GM21737 (cell line): ENCODE data around the gene NCBP2.

Experiments used
- ATAC-seq: cut with Tn5 transposase; IDR thresholded peaks from one replicate; pipeline ENCODE4 v1.9.1; 2021; ENCODE audit warnings: mild to moderate bottlenecking, moderate library complexity; ENCODE audit not compliant: unreplicated experiment

The NCBP2 gene

DNA sequence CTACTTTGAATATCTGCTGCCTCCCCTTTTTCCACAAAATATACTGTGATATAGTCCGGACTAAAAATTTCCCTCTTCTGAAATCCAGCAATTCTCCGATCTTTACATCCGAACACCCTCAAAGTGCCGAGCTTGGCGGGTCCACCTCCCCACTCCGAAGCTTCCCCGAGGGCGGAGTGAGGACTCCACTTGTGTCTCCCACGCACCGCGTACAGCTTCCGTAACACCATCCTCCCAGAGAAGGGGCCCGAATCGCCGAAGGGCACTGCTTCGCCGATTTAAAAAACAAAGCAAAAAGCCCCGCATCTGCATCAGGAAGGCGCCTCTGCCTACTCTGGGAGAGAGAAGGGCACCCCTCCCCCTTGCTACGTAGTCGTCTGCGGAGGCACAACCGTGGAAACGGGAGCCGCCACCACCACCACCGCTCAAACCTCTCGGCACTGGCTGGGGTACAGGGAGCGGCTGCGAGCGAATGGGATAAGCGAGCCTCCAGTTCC is 551 bp downstream of the NCBP2 start:
- peak; percentile 14 for ATAC-seq

DNA sequence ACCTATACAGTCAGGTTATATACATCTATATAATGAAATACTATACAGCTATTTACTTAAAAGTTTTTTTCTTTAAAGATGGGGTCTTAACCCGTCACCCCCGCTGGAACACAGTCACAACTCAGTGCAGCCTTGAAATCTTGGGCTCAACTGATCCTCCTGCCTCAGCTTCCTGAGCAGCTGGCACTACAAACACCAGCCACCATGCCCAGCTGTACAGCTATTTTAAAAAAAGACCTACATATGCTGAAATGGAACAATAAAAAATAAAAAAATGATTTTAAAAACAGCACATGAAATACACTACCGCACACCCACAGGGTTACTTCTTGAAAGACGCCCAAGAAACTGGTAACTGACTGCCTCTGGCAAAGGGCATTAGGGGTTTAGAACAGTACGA is 3.8 kb downstream of the NCBP2 start:
- ATAC-seq: no peak

DNA sequence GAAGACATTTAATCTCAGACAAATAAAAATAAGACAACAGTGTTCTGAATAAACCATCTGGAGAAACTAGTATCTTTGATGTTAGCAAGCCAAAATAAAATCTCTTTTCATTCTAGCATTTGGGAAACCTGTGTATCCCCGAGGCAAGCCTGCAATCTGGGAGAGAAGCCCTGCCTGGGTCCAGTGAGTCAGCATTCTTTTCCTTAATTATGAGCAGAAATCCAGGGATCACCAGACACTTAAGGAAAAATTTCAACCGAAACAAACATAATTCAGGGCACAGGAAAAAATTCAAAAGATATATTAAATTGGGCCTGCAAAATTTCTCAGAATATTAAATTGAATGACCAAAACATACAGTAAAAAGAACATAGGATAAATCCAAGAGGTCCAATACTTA is 4.2 kb downstream of the NCBP2 start:
- ATAC-seq: no peak

DNA sequence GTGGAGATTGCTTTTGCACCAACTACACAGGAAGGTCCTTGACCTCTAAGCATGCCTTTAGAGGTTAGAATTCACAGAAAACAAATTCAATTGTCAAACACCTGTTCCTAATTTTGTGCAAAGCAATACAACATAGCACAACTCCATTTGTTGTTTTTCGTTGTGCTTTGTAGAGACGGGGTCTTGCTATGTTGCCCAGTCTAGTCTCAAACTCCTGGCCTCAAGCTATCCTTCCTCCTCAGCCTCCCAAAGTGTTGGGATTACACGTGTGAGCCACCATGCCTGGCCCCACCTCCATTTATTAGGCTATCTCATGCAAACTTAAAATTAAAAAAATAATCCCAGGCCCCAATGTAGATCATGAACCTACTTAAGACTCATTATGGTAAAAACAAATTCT is 6.0 kb downstream of the NCBP2 start:
- no peak for ATAC-seq

DNA sequence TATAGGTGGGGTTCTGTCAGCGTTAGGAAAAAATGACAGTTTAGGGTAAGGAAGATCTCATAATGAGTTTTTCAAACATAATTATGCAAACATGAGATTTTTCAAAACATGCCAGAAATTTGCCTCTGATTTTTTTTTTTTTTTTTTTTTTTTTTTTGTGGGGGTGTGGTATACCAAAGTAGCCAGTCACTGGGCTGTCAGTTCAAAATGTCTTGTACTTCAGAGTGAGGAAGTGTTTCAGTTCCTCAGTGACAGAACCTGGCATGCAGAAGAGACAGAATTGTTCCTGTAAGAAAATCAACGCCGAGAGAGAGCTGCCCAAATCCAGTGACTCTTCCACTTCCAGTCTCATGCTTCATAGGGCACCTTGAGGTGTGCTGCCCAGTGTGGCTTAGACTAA is 9.7 kb downstream of the NCBP2 start:
- ATAC-seq: no peak

DNA sequence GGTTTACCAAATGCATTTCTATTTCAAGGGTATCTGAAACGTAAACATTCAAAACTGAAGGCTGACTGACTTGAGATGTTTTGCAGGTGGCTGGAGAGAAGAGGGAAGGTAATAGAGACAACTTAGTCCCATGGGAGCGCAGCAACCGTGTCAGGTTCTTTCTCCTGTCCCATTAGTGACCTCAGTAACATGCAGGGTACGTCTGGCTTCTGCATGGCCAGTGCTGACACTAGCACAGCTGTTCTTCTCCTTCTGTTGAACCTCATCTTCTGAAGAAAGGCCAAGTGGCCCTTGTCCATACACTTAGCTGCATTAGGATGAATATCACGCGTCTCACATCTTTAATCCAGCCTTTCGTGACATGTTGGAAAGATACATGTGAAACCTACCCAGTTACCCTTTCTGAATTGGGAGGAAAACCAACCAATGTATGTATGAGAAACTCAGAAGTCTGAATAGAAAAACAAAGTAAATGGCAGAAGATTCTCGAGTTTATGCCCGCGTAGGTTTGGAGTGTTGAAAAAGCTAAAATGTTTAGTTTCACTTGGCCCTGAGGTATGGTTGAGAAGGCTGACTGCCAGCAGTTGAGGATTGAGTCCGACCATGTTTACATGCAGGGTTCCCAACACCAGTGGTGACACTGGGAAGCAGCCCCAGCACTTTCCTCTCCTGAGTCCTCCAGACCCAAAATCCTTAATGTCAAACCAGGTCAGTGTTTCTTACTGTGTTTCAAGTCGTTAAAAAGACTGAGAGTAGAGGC is 10.3 kb downstream of the NCBP2 start:
- no peak for ATAC-seq

DNA sequence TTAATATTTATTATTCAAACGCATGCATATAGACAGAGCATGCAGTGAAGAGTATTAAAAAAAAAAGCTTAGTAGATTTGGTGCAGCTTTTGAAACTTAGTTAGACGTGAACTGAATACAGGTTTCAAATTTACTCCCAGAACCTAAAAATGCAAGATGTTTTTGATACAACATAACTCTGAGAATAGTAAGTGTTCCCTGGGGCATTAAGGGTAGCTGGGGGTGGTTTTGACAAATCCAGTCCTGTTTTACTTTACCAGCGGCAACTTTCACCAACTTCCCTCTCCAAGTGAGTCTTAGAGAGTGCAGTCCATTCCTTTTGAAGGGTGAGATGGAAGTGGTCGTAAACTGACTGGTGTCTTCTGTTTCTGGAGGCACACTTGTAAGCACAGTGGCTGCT is 11.2 kb downstream of the NCBP2 start:
- no peak for ATAC-seq

DNA sequence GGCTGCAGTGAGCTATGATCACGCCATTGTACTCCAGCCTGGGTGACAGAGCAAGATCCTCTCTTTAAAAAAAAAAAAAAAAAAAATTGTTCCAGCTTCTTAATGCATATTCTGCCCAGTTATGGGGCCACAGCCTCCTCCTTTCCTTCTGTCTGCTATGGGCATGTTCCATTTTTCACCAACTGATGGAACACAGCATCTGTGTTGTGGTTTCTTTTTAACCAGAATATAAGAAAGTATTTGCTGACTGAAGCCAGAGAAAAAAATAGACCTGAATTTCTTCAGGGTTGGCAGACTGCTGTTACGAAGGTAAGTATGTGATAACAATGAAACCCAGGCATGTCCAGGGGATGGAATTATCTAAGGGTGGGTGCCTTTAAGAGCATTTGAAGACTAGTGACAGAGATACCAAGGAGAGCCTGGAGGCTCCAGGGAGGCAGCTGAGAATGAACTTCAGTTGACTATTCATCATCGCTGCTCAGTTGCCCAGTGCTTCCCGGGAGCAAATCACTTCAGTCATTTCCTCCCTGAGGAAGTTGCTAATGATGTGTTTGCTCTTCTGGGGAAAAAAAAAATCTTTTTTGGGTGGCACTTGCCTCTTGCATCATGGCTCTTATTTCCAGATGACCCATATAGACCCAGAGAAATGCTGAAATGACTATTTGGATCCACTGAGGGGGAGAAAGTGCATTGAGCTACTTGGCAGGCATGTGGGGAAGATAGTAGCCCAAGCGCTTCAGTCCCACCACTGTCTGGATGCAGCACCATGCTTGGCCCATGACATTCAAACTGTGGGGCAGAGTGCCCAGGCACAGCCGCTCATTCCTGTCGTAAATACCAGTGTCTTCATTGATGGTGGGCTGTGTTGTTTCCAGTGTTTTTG is 14.5 kb downstream of the NCBP2 start:
- ATAC-seq: no peak

DNA sequence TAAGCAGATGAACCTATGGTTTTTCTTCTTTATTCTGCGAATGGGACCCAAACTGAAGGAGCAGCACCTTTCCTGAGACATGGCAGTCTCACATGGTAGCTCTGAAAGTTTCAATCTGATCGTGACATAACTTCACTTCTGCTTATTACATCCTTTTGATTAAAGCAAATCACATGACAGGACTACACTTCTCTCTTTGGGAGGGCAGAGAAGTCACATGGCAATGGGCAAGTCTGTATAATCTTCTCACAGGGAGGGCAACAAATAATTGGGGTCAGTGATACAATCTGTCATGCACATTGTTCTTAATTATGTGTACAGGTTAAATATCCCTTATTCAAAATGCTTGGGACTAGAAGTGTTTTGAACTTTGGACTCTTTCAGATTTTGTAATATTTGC is 21.6 kb downstream of the NCBP2 start:
- no peak for ATAC-seq

DNA sequence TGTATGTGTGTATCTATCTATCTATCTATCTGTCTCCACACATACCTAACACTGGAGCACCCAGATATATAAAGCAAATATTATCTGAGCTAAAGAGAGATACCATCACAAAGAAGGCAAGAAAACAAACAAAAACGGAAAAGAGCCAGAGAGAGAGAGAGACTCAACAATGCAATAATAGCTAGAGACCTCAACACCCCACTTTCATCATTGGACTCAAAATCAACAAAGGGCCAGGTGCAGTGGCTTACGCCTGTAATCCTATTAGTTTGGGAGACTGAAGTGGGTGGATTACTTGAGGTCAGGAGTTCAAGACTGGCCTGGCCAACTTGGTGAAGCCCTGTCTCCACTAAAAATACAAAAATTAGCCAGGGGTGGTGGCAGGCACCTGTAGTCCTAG is 23.4 kb downstream of the NCBP2 start:
- no peak for ATAC-seq

DNA sequence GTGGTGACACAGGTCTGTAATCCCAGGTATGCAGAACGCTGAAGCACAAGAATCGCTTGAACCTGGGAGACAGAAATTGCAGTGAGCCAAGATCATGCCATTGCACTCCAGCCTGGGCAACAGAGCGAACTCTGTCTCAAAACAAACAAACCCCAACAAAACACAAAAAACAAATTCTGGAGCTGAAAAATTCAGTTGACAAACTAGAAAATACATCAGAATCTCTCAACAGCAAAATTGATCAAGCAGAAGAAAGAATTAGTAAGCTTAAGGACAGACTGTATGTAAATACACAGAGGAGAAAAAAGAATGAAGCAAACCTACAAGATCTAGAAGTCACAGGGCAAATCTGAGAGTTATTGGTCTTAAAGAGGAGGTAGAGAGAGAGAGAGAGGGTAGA is 25.3 kb downstream of the NCBP2 start:
- ATAC-seq: no peak

DNA sequence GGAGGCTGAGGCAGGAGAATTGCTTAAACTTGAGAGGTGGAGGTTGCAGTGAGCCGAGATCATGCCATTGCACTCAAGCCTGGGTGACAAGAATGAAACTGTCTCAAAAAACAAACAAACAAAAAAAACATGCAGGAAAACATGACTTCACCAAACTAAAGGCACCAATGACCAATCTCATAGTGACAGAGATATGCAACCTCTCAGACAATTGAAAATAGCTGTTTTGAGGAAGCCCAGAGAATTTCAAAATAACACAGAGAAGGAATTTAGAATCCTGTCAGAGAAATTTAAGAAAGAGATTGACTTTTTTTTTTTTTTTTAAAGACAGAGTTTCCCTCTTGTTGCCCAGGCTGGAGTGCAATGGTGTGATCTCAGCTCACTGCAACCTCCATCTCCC is 26.1 kb downstream of the NCBP2 start:
- ATAC-seq: no peak

DNA sequence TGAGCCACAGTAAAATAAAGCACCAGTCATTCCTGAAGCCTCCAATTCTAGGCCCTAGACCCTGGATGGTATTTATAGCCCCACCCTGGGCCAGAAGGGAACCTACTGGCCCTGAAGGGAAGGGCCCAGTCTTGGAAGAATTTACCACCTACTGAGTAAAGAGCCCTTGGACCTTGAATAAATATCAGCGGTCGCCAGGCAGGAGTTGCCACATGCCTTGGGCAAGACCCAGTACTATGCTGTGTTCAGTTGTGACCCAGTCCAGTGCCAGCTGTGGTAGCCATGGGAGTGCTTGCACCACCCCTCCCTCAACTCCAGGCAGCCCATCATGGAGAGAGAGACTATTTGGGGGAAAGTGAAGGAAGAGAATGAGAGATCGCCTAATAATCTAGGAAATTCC is 27.0 kb downstream of the NCBP2 start:
- no peak for ATAC-seq

DNA sequence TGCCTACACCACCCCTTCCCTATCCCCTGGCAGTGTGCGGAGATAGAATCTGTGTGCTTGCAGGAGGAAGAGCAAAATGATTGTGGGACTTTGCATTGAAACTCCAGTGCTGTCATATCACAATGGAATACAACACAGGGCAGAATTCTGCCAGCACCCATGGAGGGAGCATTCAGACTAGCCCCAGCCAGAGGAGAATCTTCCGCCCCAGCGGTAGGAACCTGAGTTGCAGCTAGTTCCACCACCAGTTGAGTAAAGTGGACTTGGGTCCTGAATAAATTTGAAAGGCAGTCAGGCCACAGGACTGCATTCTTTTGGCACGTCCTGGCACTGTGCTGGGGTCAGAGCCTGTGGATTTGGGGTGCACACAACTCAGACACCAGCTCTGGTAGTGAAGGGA is 27.5 kb downstream of the NCBP2 start:
- ATAC-seq: no peak

DNA sequence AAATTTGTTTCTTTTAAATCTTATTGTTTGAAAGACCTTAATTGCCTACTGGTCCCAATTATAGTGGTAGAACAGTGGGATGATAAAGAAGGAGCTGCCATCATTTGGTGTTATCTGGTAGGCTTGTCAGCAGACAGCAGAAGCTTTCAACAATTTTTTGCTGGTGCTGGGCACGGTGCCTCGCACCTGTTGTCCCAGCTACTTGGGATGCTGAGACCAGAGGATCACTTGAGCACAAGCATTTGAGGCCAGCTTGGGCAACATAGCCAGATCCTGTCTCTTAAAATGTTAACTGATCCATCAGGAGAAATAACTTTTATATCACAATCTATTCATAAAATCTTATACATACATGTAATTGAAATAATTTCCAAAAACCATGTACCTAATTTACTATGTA is 38.6 kb downstream of the NCBP2 start:
- no peak for ATAC-seq

DNA sequence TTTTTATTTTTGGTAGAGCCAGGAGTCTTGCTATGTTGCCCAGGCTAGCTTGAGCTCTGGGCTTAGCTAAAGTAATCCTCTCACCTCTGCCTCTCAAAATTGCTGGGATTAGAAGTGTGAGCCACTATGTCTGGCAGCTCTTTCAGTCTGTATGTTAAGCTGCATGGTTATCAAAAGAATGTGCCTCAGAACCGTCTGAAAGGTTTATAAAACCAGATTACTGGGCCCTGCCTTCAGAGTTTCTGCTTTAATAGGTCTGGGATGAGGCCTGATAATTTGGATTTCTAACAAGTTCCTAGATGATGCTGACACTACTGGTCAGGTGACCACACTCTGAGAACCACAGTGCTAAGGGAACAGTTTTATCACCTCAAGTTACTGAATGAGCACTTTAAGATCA is 40.0 kb downstream of the NCBP2 start:
- no peak for ATAC-seq

DNA sequence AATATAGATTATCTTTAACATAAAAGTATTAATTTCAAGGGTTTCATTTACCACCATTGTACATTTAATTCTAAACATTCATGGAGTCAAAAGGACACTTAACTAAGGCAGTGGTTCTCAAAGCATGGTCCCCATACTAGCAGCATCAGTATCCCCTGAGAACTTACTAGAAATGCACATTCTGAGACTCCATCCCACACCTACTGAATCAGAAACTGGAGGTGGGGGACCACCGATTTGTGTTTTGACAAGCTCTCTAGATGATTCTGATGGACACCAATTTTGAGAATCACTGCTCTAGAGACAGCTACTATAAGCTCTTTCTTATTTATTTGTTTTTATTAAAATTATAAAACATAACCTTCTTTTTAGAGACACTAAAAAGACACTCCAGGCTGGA is 40.6 kb downstream of the NCBP2 start:
- ATAC-seq: no peak

DNA sequence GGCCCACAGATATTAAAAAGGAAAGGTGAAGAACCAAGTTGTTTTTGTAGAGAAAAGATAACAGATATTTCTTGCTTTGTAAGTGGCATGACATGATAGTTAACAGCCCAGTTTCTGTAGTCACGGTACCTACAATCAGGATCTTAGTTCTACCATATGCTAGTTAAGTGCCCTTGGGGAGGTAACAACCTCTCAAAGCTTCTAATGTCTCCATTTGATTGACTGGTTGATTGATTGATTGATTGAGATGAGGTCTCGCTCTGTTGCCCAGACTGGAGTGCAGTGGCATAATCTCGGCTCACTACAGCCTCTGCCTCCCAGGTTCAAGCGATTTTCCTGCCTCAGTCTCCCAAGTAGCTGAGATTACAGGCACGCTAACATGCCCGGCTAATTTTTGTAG is 46.1 kb downstream of the NCBP2 start:
- no peak for ATAC-seq

DNA sequence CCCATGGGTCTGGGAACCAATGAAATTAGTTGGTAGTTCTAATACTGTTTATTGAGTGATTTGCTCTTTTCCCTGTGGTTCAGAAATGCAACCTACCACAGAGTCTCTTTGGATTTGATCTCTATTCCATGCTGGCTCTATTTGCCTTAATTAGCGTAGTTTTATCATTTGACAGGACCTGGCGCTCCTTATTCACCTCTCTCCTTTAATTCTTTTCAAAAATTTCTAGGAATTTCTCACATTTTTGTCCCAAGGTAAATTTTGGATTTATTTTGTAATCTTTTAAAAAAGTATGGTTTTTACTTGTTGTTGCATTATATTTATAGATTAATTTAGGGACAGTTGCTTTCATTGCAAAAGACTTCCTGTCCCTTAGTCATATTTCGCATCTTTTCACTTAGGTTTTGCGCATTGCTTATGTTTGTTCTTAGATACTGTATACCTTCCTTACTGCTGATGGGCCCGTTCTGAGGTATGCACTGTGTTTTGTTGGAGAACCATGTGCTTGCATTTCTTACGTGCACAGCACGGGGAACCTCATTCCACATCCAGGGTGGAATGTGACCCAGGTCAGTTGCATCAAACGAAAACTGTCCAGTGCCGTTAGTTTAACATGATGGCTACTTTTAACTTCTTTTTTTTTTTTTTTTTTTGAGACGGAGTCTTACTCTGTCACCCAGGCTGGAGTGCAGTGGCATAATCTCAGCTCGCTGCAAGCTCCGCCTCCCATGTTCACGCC is 47.6 kb downstream of the NCBP2 start:
- ATAC-seq: no peak

DNA sequence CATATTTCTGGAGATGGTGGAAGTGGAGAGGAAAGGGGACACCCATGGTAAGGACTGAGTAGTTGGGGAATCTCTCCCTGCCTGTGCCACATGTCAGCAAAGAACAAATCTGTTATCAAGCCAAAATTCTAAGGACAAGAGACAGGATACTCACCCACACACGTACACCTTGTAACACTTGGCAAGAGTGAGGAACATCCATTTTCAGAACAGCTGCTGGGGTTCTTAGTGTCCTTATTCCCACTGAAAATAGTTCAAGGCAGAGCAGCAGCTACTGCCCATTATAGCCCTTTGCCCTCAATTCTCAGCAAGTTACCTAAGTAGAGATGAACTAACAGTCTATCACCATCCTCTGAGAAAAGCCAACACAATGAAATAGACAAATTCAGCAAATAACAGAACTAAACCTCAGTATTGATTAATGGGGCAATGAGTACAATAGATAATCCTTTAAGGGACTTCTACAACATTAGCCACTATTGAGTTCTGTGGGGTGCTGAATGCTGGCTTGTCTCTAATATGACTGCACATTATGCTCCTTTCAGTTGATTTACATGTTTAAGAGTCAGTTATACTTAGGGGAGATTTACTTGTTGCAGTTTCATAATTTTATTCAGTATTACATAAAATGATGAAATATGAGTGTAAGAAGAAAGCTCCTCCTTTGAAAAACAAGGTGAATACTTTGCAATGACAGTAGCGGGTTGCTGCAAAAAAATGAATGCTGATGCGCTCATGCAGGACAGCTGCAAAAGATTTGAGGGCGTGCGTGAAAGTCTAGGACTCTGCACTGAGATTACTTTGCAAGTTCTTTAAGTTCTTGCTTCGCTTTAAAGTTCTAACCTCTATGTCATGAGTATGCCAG is 52.3 kb downstream of the NCBP2 start:
- ATAC-seq: no peak

DNA sequence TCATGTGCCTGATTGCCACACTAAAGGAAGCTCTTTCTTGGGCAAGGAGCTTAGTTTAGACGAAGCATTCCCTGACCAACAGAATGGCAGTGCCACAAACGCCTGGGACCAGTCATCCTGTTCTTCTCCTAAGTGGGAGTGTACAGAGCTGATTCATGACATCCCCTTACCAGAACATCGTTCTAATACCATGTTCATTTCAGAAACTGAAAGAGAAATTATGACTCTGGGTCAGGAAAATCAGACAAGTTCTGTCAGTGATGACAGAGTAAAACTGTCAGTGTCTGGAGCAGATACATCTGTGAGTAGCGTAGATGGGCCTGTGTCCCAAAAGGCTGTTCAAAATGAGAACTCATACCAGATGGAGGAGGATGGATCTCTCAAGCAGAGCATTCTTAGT is 56.2 kb downstream of the NCBP2 start:
- ATAC-seq: no peak
